K562 (cell line): Measurements from ENCODE around the gene VIPR1. TPM values are rescaled to one million over a fixed set of nuclear protein-coding genes. Genes with fewer than 3 reads are reported as not detected.

ENCODE experiments used
- CREB1 ChIP-seq, 2 experiments: sonication (generic) in 1 of 2; formaldehyde crosslinking in 1 of 2; IDR thresholded peaks; 2 replicates each; pipeline versions ENCODE4 v1.6.1 to v1.8.0; 2012 to 2022; ENCODE audit warnings: inconsistent platforms in 1 of 2, mild to moderate bottlenecking in 1 of 2, missing genetic modification reagents in 1 of 2, moderate library complexity in 1 of 2
- CTBP1 ChIP-seq: fragments of 450-650 bp; IDR thresholded peaks from 2 replicates; pipeline ENCODE4 v1.6.1; 2016; ENCODE audit warnings: borderline replicate concordance
- CXXC5 ChIP-seq: fragments of 250-450 bp; sonication (Bioruptor Pico); IDR thresholded peaks from 2 replicates; pipeline ENCODE4 v1.8.0; 2022; ENCODE audit warnings: inconsistent platforms, mild to moderate bottlenecking, moderate library complexity
- FOS ChIP-seq: IDR thresholded peaks from 3 replicates; pipeline ENCODE4 v1.6.1; 2011; ENCODE audit not compliant: insufficient read length; ENCODE audit errors: extremely low read depth
- GABPB1 ChIP-seq: sonication (generic); formaldehyde crosslinking; IDR thresholded peaks from 2 replicates; pipeline ENCODE4 v1.8.0; 2022; ENCODE audit warnings: mild to moderate bottlenecking, missing genetic modification reagents
- NFXL1 ChIP-seq: fragments of 450-650 bp; formaldehyde crosslinking; IDR thresholded peaks from 2 replicates; pipeline ENCODE4 v1.4.0; 2021; ENCODE audit warnings: mild to moderate bottlenecking
- NFYB ChIP-seq: IDR thresholded peaks from 2 replicates; pipeline ENCODE4 v1.6.1; 2011; ENCODE audit warnings: mild to moderate bottlenecking, moderate library complexity; ENCODE audit not compliant: insufficient read length; ENCODE audit errors: extremely low read depth
- NONO ChIP-seq, 2 experiments: fragments of 200-400 bp in 1 of 2; fragments of 450-650 bp in 1 of 2; formaldehyde crosslinking in 1 of 2; IDR thresholded peaks; 2 replicates each; pipeline ENCODE4 v1.6.1; 2017; ENCODE audit warnings: low read depth in 2 of 2, mild to moderate bottlenecking in 2 of 2, moderate library complexity in 2 of 2, low read length in 1 of 2
- NRF1 ChIP-seq, 2 experiments: fragments of 450-650 bp; IDR thresholded peaks in 1 of 2; conservative IDR thresholded peaks in 1 of 2; 2 replicates each; pipeline ENCODE4 v1.6.1; 2014; ENCODE audit warnings: mild to moderate bottlenecking in 2 of 2
- PTTG1 ChIP-seq: fragments of 450-650 bp; IDR thresholded peaks from 2 replicates; pipeline ENCODE4 v1.6.1; 2016; ENCODE audit warnings: low read depth, mild to moderate bottlenecking, missing genetic modification characterization, missing compliant biosample characterization
- RBFOX2 ChIP-seq: fragments of 200-400 bp; formaldehyde crosslinking; IDR thresholded peaks from 2 replicates; pipeline ENCODE4 v1.6.1; 2017; ENCODE audit warnings: low read depth, mild to moderate bottlenecking, low read length, moderate library complexity
- SP1 ChIP-seq: sonication (generic); formaldehyde crosslinking; IDR thresholded peaks from 2 replicates; pipeline ENCODE4 v1.8.1; 2022; ENCODE audit warnings: mild to moderate bottlenecking, missing genetic modification reagents
- SRSF9 ChIP-seq: fragments of 200-400 bp; formaldehyde crosslinking; IDR thresholded peaks from 2 replicates; pipeline ENCODE4 v1.6.1; 2017; ENCODE audit warnings: low read depth, low read length, borderline replicate concordance
- ZFX ChIP-seq: sonication (generic); formaldehyde crosslinking; IDR thresholded peaks from 2 replicates; pipeline ENCODE4 v1.8.0; 2022; ENCODE audit warnings: mild to moderate bottlenecking, missing genetic modification reagents, moderate library complexity
- polyA plus RNA-seq, 8 experiments: library from polyadenylated mRNA; depleted of rRNA in 4 of 8; stranded (reverse) in 5 of 8; unstranded in 3 of 8; fragments of >200 nt; fragmentation: Nextera tagmentation in 2 of 8; fragmentation: Illumina TruSeq in 1 of 8; extraction: Ambion mirVana in 2 of 8; extraction: Trizol in 1 of 8; gene quantifications; 2 replicates each; pipeline versions ENCODE4 v1.2.1 to v1.2.3, GENCODE V29; 2011 to 2014; ENCODE audit warnings: inconsistent platforms in 1 of 8, missing spikeins in 1 of 8
- total RNA-seq, 7 experiments: library from RNA; depleted of rRNA in 6 of 7; stranded (reverse); fragments of >200 nt in 6 of 7; fragmentation: Illumina TruSeq in 2 of 7; extraction: Trizol in 2 of 7; gene quantifications; 2 replicates each; pipeline versions ENCODE4 v1.2.1 to v1.2.3, GENCODE V29; 2011 to 2021; ENCODE audit warnings: low replicate concordance in 1 of 7
- TF ChIP-seq, protein P1 (sequence below): fragments of 200-800 bp; sonication (Bioruptor generic); IDR thresholded peaks from 2 replicates; pipeline ENCODE4 v1.6.1; 2017; ENCODE audit warnings: missing genetic modification characterization, missing compliant biosample characterization
- TF ChIP-seq, protein P2 (sequence below), 2 experiments: IDR thresholded peaks in 1 of 2; conservative IDR thresholded peaks in 1 of 2; 2 replicates each; pipeline ENCODE4 v1.6.1; 2016; ENCODE audit warnings: low read depth in 2 of 2, mild to moderate bottlenecking in 1 of 2, missing compliant biosample characterization in 1 of 2, missing genetic modification characterization in 1 of 2, moderate library complexity in 1 of 2
- TF ChIP-seq, protein P3 (sequence below), 2 experiments: IDR thresholded peaks; 2 replicates each; pipeline ENCODE4 v1.6.1; 2011; ENCODE audit warnings: borderline replicate concordance in 1 of 2, control low read depth in 1 of 2, low read depth in 1 of 2, low read length in 1 of 2, mild to moderate bottlenecking in 1 of 2, mixed read lengths in 1 of 2, moderate library complexity in 1 of 2; ENCODE audit not compliant: insufficient read depth in 1 of 2, insufficient read length in 1 of 2, poor library complexity in 1 of 2, severe bottlenecking in 1 of 2; ENCODE audit errors: extremely low read depth in 1 of 2
- TF ChIP-seq, protein P4 (sequence below): conservative IDR thresholded peaks from 2 replicates; pipeline ENCODE4 v1.6.1; 2011; ENCODE audit warnings: low read depth, mild to moderate bottlenecking, low read length; ENCODE audit not compliant: control insufficient read depth

Gene VIPR1
- total and polyA plus RNA-seq, 9 of the 15 experiments (the other 6 are each of a cell fraction or from before 2014, with no cell fraction given), result 0.04 to 0.38 (median 0.12) TPM; not detected in 3

DNA sequence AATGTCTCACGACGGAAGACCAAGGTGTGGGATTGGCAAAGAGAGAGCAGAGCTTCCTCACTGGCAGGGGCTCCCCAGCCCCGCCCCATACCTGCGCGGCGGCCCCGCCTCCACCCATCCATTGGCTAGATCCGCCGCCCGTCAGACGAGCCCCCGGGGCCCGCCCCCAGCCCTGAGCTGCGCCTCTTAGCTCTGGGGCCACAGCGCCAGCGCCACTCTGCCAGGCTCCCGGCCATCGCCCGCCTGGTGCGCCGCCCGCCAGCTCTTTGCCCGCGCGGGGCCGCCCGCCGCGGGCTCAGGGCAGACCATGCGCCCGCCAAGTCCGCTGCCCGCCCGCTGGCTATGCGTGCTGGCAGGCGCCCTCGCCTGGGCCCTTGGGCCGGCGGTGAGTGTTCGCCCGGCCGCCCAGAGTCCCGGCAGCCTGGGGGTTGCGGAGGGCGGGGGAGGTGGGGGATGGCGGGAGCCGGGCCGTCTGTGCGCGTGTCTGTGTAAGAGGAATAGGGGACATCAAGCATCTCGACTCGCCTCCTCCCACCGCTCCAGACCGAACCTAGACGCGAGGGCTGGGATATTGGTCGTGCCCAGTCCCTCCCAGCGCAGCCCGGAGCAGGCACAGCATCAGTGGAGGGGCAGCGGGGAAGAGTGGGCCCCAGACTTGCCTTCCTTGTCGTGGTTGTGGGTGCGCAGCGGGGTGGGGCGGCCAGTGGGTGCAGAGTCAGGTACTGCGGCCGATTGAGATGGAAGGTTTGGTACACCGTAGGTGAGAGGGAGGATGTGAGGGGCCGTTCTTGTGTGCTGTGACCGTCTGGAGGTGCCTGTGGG is at the start of gene VIPR1 (continued):
- TF ChIP-seq SP1 (0 out of 2 replicates have a peak, but pooled peaks have one; percentile 50), CXXC5 (peak; percentile 58), CTBP1 (peak; percentile 29; the same call in 1 of the 2 replicates), PTTG1 (tag) (no peak), ZFX (CRISPR knock-in tag) (peak; percentile 3; the same call in 1 of the 2 replicates), RBFOX2 (peak; percentile 29; the same call in 1 of the 2 replicates), GABPB1 (0 out of 2 replicates have a peak, but pooled peaks have one; percentile 6), FOS (peak; percentile 55), NFYB (peak; percentile 99), CREB1 (IDR thresholded peaks at IDR 0.05) (no peak), CREB1 (CRISPR knock-in tag; IDR thresholded peaks at IDR 0.05) (peak; percentile 34; the same call in 1 of the 2 replicates), SRSF9 (no peak), NFXL1 (CRISPR knock-in tag) (no peak), NRF1 (conservative IDR thresholded peaks at IDR 0.05 in 1 of 2, IDR thresholded peaks at IDR 0.05 in 1 of 2) (peak; percentile 70), NONO (IDR thresholded peaks at IDR 0.05; ENCODE audit: low read depth in 2 of 2, low read length in 1 of 2) (0 out of 4 replicates have a peak, but pooled peaks of 1 of the 2 experiments have one; percentile 36)
- TF ChIP-seq, protein P1, sequence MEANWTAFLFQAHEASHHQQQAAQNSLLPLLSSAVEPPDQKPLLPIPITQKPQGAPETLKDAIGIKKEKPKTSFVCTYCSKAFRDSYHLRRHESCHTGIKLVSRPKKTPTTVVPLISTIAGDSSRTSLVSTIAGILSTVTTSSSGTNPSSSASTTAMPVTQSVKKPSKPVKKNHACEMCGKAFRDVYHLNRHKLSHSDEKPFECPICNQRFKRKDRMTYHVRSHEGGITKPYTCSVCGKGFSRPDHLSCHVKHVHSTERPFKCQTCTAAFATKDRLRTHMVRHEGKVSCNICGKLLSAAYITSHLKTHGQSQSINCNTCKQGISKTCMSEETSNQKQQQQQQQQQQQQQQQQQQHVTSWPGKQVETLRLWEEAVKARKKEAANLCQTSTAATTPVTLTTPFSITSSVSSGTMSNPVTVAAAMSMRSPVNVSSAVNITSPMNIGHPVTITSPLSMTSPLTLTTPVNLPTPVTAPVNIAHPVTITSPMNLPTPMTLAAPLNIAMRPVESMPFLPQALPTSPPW (CRISPR knock-in tag), result peak; percentile 62
- TF ChIP-seq, protein P2, sequence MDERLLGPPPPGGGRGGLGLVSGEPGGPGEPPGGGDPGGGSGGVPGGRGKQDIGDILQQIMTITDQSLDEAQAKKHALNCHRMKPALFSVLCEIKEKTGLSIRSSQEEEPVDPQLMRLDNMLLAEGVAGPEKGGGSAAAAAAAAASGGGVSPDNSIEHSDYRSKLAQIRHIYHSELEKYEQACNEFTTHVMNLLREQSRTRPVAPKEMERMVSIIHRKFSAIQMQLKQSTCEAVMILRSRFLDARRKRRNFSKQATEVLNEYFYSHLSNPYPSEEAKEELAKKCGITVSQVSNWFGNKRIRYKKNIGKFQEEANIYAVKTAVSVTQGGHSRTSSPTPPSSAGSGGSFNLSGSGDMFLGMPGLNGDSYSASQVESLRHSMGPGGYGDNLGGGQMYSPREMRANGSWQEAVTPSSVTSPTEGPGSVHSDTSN (CRISPR knock-in tag; IDR thresholded peaks at IDR 0.05; ENCODE audit: low read depth), result peak; percentile 79
- TF ChIP-seq, protein P2 (tag; conservative IDR thresholded peaks at IDR 0.05; ENCODE audit: low read depth), result peak; percentile 89
- TF ChIP-seq, protein P3, sequence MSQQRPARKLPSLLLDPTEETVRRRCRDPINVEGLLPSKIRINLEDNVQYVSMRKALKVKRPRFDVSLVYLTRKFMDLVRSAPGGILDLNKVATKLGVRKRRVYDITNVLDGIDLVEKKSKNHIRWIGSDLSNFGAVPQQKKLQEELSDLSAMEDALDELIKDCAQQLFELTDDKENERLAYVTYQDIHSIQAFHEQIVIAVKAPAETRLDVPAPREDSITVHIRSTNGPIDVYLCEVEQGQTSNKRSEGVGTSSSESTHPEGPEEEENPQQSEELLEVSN (IDR thresholded peaks at IDR 0.05; ENCODE audit: borderline replicate concordance in 1 of 2, extremely low read depth in 1 of 2, insufficient read depth in 1 of 2, insufficient read length in 1 of 2, low read depth in 1 of 2, low read length in 1 of 2, poor library complexity in 1 of 2, severe bottlenecking in 1 of 2), result peak in 1 of 2 experiments; percentile 48
- TF ChIP-seq, protein P4, sequence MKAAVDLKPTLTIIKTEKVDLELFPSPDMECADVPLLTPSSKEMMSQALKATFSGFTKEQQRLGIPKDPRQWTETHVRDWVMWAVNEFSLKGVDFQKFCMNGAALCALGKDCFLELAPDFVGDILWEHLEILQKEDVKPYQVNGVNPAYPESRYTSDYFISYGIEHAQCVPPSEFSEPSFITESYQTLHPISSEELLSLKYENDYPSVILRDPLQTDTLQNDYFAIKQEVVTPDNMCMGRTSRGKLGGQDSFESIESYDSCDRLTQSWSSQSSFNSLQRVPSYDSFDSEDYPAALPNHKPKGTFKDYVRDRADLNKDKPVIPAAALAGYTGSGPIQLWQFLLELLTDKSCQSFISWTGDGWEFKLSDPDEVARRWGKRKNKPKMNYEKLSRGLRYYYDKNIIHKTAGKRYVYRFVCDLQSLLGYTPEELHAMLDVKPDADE, result 0 out of 2 replicates have a peak, but pooled peaks have one; percentile 42
